Calu3 (cell line): ENCODE data around the gene NTF3. TPM values are rescaled to one million over a fixed set of nuclear protein-coding genes. Genes with fewer than 3 reads are reported as not detected.
"Not testable (repeated sequence)": the region's sequence is repeated elsewhere in the genome, so short reads cannot be mapped to it uniquely, and the experiment has no call there.

Source experiments
- BruUV-seq: library from RNA; stranded (reverse); fragments of 400-500 nt; replicated peaks from 2 replicates; lab custom pipeline; 2021; lab: Mats Ljungman, UMichigan
- CTCF ChIA-PET: fragments of 300-600 bp; sonication (Branson Sonifier 250); formaldehyde crosslinking; loops from one replicate; lab custom pipeline; 2022; ENCODE audit warnings: antibody characterized with exemption; lab: Charles Lee
- DNase-seq: peaks from one replicate; pipeline ENCODE4 v3.0.0; 2022
- H3K27ac Mint-ChIP-seq: one replicate; pipeline ENCODE4 v1.8.0; 2022; ENCODE audit warnings: mixed read lengths; ENCODE audit not compliant: unreplicated experiment
- H3K27me3 Mint-ChIP-seq: one replicate; pipeline ENCODE4 v1.8.0; 2022; ENCODE audit warnings: mixed read lengths; ENCODE audit not compliant: unreplicated experiment
- H3K36me3 Mint-ChIP-seq: one replicate; pipeline ENCODE4 v1.8.0; 2022; ENCODE audit warnings: mild to moderate bottlenecking, moderate library complexity, mixed read lengths; ENCODE audit not compliant: insufficient read depth, unreplicated experiment
- H3K4me1 Mint-ChIP-seq: one replicate; pipeline ENCODE4 v1.8.0; 2022; ENCODE audit warnings: mild to moderate bottlenecking, low read depth, mixed read lengths; ENCODE audit not compliant: unreplicated experiment
- H3K4me3 Mint-ChIP-seq: one replicate; pipeline ENCODE4 v1.8.0; 2022; ENCODE audit warnings: mild to moderate bottlenecking, low read depth, moderate library complexity, mixed read lengths; ENCODE audit not compliant: unreplicated experiment
- H3K9me3 Mint-ChIP-seq: one replicate; pipeline ENCODE4 v1.8.0; 2022; ENCODE audit warnings: low read depth, mixed read lengths; ENCODE audit not compliant: unreplicated experiment
- intact Hi-C: fragments of 100-400 bp; cut with micrococcal nuclease; formaldehyde crosslinking; loops from one replicate; pipeline ENCODE4 v1.10.0; 2022; ENCODE audit not compliant: unreplicated experiment
- total RNA-seq: library from RNA; stranded (reverse); gene quantifications from 2 replicates; pipeline ENCODE4 v1.2.3, GENCODE V29; 2022
- TF ChIP-seq, protein P1 (sequence below): fragments of 200-600 bp; IDR thresholded peaks from one replicate; pipeline ENCODE4 v1.8.0; 2022; ENCODE audit warnings: antibody characterized with exemption; ENCODE audit not compliant: unreplicated experiment

The NTF3 gene
- total RNA-seq, 1 experiment from 2014 or later: not detected

DNA sequence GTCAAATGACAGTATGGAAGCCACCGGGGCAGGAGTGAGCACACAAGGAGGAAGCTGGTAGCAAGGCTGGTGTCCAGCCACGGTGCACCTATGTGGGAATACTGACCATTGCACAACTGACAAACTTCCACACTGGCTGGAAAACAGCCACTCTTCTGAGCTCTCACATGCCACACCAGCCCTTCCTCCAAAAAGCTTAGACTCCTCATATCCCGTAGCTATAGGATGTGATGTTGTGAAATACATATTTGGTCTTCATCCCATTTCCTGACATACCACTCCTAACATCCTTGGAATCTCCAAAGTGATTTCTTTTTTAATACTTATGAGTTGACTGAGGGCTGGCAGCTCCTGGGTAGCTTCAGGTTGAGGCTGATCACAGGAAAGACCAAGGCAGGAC, 103.6 kb downstream of the NTF3 start:
- H3K4me1 Mint-ChIP-seq: no peaks in the 10 kb centered on the region
- H3K4me3 Mint-ChIP-seq: no peak overlapping the region
- intact Hi-C loops: no loop called here
- CTCF ChIA-PET: no interaction called here
- peaks cover 16% of the 10 kb centered on the region for H3K9me3 Mint-ChIP-seq
- no peak for DNase-seq
- no TSS peak for BruUV-seq
- H3K36me3 Mint-ChIP-seq: no peaks in the 10 kb centered on the region
- TF ChIP-seq, protein P1, sequence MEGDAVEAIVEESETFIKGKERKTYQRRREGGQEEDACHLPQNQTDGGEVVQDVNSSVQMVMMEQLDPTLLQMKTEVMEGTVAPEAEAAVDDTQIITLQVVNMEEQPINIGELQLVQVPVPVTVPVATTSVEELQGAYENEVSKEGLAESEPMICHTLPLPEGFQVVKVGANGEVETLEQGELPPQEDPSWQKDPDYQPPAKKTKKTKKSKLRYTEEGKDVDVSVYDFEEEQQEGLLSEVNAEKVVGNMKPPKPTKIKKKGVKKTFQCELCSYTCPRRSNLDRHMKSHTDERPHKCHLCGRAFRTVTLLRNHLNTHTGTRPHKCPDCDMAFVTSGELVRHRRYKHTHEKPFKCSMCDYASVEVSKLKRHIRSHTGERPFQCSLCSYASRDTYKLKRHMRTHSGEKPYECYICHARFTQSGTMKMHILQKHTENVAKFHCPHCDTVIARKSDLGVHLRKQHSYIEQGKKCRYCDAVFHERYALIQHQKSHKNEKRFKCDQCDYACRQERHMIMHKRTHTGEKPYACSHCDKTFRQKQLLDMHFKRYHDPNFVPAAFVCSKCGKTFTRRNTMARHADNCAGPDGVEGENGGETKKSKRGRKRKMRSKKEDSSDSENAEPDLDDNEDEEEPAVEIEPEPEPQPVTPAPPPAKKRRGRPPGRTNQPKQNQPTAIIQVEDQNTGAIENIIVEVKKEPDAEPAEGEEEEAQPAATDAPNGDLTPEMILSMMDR: no peak
- no peak overlapping the region for H3K27ac Mint-ChIP-seq
- no peaks in the 10 kb centered on the region for H3K27me3 Mint-ChIP-seq

DNA sequence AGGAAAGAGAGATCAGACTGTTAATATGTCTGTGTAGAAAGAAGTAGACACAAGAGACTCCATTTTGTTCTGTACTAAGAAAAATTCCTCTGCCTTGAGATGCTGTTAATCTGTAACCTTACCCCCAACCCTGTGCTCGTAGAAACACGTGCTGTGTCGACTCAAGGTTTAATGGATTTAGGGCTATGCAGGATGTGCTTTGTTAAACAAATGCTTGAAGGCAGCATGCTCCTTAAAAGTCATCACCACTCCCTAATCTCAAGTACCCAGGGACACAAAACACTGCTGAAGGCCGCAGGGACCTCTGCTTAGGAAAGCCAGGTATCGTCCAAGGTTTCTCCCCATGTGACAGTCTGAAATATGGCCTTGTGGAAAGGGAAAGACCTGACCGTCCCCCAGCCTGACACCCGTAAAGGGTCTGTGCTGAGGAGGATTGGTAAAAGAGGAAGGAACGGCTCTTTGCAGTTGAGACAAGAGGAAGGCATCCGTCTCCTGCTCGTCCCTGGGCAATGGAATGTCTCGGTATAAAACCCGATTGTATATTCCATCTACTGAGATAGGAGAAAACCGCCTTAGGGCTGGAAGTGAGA, 105.2 kb downstream of the NTF3 start:
- DNase-seq, H3K4me3 Mint-ChIP-seq, H3K27ac Mint-ChIP-seq, H3K36me3 Mint-ChIP-seq, H3K27me3 Mint-ChIP-seq, BruUV-seq, CTCF ChIA-PET, intact Hi-C loops, H3K4me1 Mint-ChIP-seq: not testable (repeated sequence)
- H3K9me3 Mint-ChIP-seq: peaks cover 18% of the 10 kb centered on the region

DNA sequence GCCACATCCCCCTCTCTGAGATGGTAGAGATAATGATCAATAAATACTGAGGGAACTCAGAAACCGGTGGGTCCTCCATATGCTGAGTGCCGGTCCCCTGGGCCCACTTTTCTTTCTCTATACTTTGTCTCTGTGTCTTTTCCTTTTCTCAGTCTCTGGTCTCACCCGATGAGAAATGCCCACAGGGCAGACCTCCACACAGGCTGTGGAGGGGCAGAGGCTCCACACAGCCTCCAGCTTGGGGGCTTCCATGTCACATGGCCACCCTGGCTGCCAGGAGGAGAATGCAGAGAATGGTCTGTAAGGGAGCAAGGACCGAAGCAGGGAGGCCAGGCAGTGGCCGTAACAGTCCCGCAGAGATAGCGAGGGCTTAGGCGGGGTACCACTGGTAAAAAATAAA, 105.9 kb downstream of the NTF3 start:
- H3K36me3 Mint-ChIP-seq: no peaks in the 10 kb centered on the region
- H3K4me3 Mint-ChIP-seq: no peak overlapping the region
- no peaks in the 10 kb centered on the region for H3K27me3 Mint-ChIP-seq
- no TSS peak for BruUV-seq
- CTCF ChIA-PET: no interaction called here
- TF ChIP-seq, protein P1: no peak
- no peak overlapping the region for H3K27ac Mint-ChIP-seq
- H3K9me3 Mint-ChIP-seq: peaks cover 18% of the 10 kb centered on the region
- intact Hi-C loops: no loop called here
- H3K4me1 Mint-ChIP-seq: no peaks in the 10 kb centered on the region
- no peak for DNase-seq
